Peyer's patch (tissue), 4 donors: ENCODE results near the gene GID8. TPM values are rescaled to one million over a fixed set of nuclear protein-coding genes. Genes with fewer than 3 reads are reported as not detected.
A peak's percentile ranks its signal among the peaks of the same experiment; 100 is the strongest.

Experiments
- DNase-seq, 3 donors: peaks; one replicate each; pipeline ENCODE4 v3.0.0-alpha.2; 2017 to 2019
- H3K27ac ChIP-seq, 4 donors: fragments of 200-600 bp; sonication (generic); one replicate each; pipeline ENCODE4 v1.5.1; 2016 to 2019
- H3K27me3 ChIP-seq, 2 donors: fragments of 200-600 bp; sonication (generic); one replicate each; pipeline ENCODE4 v1.5.1; 2019
- H3K36me3 ChIP-seq, 3 donors: fragments of 200-600 bp; sonication (generic); one replicate each; pipeline ENCODE4 v1.5.1; 2016 to 2019
- H3K4me1 ChIP-seq, 4 donors: fragments of 200-600 bp; sonication (generic); one replicate each; pipeline ENCODE4 v1.5.1; 2016 to 2019
- H3K4me3 ChIP-seq, 4 donors: fragments of 200-600 bp; sonication (generic); 1 replicate in 3 of 4; 2 replicates in 1 of 4; pipeline ENCODE4 v1.5.1; 2016 to 2019; ENCODE audit warnings: mild to moderate bottlenecking in 1 of 4
- H3K9me3 ChIP-seq, 4 donors: fragments of 200-600 bp; sonication (generic); one replicate each; pipeline ENCODE4 v1.5.1; 2016 to 2019; ENCODE audit warnings: mild to moderate bottlenecking in 1 of 4
- CTCF ChIP-seq, 6 experiments: fragments of 450-650 bp in 4 of 6; fragments of 200-600 bp in 2 of 6; sonication (generic) in 1 of 6; IDR thresholded peaks; one replicate each; pipeline ENCODE4 v1.5.1; 2017 to 2019; ENCODE audit warnings: antibody characterized with exemption in 6 of 6, mild to moderate bottlenecking in 3 of 6, moderate library complexity in 1 of 6
- POLR2A ChIP-seq, 2 donors: fragments of 450-650 bp; IDR thresholded peaks; one replicate each; pipeline ENCODE4 v1.5.1; 2017; ENCODE audit warnings: antibody characterized with exemption in 2 of 2, mild to moderate bottlenecking in 2 of 2, moderate library complexity in 2 of 2
- total RNA-seq, 4 donors: library from RNA; depleted of rRNA; stranded (reverse); fragments of >200 nt; gene quantifications; one replicate each; pipeline ENCODE4 v1.1.0, GENCODE V29; 2016

Gene GID8
- total RNA-seq, 4 donors from 2014 or later: 22.3 to 26.5 (median 24.0) TPM

- peak in 3 of 6 experiments; percentile 25 to 37 (median 30) for TF ChIP-seq CTCF (IDR thresholded peaks at IDR 0.05)
- TF ChIP-seq POLR2A (IDR thresholded peaks at IDR 0.05): peak in 1 of 2 donors; percentile 33
- Histone ChIP-seq H3K27ac (peak within 1 kb of the TSS; percentile 75 to 90 (median 84)), H3K4me1 (peaks cover 0 to 31% (median 23%) of the 10 kb centered on the region in 4 donors), H3K27me3 (no peaks in the 10 kb centered on the region), H3K4me3 (peak within 1 kb of the TSS; percentile 28 to 58 (median 40)), H3K36me3 (peaks cover 0 to 31% (median 0%) of the 10 kb centered on the region in 3 donors), H3K9me3 (no peaks in the 10 kb centered on the region)
- DNase-seq: peak; percentile 90 to 94 (median 92)
Measured at GRCh38 chr20:62952373-62952967, 14.5 kb downstream of the GID8 start, which contains the start of gene SLC17A9. SLC17A9 (plus strand) TSS chr20:62952709; CDS start chr20:62952831, 122 bp downstream.

- peak overlapping the region; percentile 75 to 90 (median 84) for H3K27ac ChIP-seq
- peaks cover 0 to 25% (median 0%) of the 10 kb centered on the region in 3 donors for H3K36me3 ChIP-seq
- DNase-seq: no peak
- no peaks in the 10 kb centered on the region for H3K27me3 ChIP-seq
- H3K9me3 ChIP-seq: no peaks in the 10 kb centered on the region
- H3K4me3 ChIP-seq: peak overlapping the region; percentile 28 to 58 (median 40)
- H3K4me1 ChIP-seq: peaks cover 0 to 31% (median 23%) of the 10 kb centered on the region in 4 donors
- TF ChIP-seq POLR2A (IDR thresholded peaks at IDR 0.05) (no peak), CTCF (IDR thresholded peaks at IDR 0.05) (no peak)
Measured at GRCh38 chr20:62952968-62953838, 15.3 kb downstream of the GID8 start.

GRCh38 chr20:62953839-62954703 lies 16.1 kb downstream of the GID8 start:
- H3K4me3 ChIP-seq: peak overlapping the region; percentile 28 to 58 (median 40)
- H3K27ac ChIP-seq: peak overlapping the region; percentile 75 to 90 (median 84)
- H3K4me1 ChIP-seq: peaks cover 0 to 31% (median 23%) of the 10 kb centered on the region in 4 donors
- H3K27me3 ChIP-seq: no peaks in the 10 kb centered on the region
- TF ChIP-seq POLR2A (IDR thresholded peaks at IDR 0.05) (no peak), CTCF (IDR thresholded peaks at IDR 0.05) (no peak)
- H3K36me3 ChIP-seq: peaks cover 0 to 16% (median 0%) of the 10 kb centered on the region in 3 donors
- peak; percentile 73 to 95 (median 94) for DNase-seq
- no peaks in the 10 kb centered on the region for H3K9me3 ChIP-seq

GRCh38 chr20:62955519-62956386 lies 17.8 kb downstream of the GID8 start:
- DNase-seq: no peak
- no peaks in the 10 kb centered on the region for H3K9me3 ChIP-seq
- H3K27ac ChIP-seq: no peak overlapping the region

GRCh38 chr20:62956387-62957135 lies 18.6 kb downstream of the GID8 start:
- no peak for TF ChIP-seq POLR2A (IDR thresholded peaks at IDR 0.05)
- TF ChIP-seq CTCF (IDR thresholded peaks at IDR 0.05): no peak
- Histone ChIP-seq H3K27me3 (no peaks in the 10 kb centered on the region), H3K4me1 (peaks cover 0 to 31% (median 23%) of the 10 kb centered on the region in 4 donors), H3K9me3 (no peaks in the 10 kb centered on the region), H3K36me3 (no peaks in the 10 kb centered on the region), H3K4me3 (no peak overlapping the region), H3K27ac (no peak overlapping the region)
- no peak for DNase-seq

More at GRCh38 chr20:62955519-62956386, 17.8 kb downstream of the GID8 start:
- Histone ChIP-seq H3K4me1 (peaks cover 0 to 31% (median 23%) of the 10 kb centered on the region in 4 donors), H3K27me3 (no peaks in the 10 kb centered on the region), H3K4me3 (no peak overlapping the region), H3K36me3 (peaks cover 0 to under 1% (median 0%) of the 10 kb centered on the region in 3 donors)
- TF ChIP-seq POLR2A (IDR thresholded peaks at IDR 0.05): no peak
